Ishikawa (cell line): ENCODE results near the gene KRT1.

Experiments
- CEBPB ChIP-seq: IDR thresholded peaks from 2 replicates; pipeline ENCODE4 v1.6.1; 2012
- CREB1 ChIP-seq: IDR thresholded peaks from 2 replicates; pipeline ENCODE4 v1.6.1; 2012; ENCODE audit warnings: low read depth
- EGR1 ChIP-seq: IDR thresholded peaks from 2 replicates; pipeline ENCODE4 v1.6.1; 2012
- EP300 ChIP-seq: IDR thresholded peaks from 2 replicates; pipeline ENCODE4 v1.6.1; 2012; ENCODE audit warnings: borderline replicate concordance
- FOXM1 ChIP-seq: IDR thresholded peaks from 2 replicates; pipeline ENCODE4 v1.6.1; 2012; ENCODE audit warnings: low read depth, borderline replicate concordance
- MAX ChIP-seq: IDR thresholded peaks from 2 replicates; pipeline ENCODE4 v1.6.1; 2012
- NFIC ChIP-seq: IDR thresholded peaks from 2 replicates; pipeline ENCODE4 v1.6.1; 2012
- RAD21 ChIP-seq: IDR thresholded peaks from 2 replicates; pipeline ENCODE4 v1.6.1; 2012; ENCODE audit warnings: low read depth
- REST ChIP-seq: IDR thresholded peaks from 2 replicates; pipeline ENCODE4 v1.6.1; 2012; ENCODE audit warnings: low read depth, mild to moderate bottlenecking
- TAF1 ChIP-seq: IDR thresholded peaks from 2 replicates; pipeline ENCODE4 v1.6.1; 2012; ENCODE audit warnings: low read depth, mild to moderate bottlenecking
- TCF12 ChIP-seq: IDR thresholded peaks from 2 replicates; pipeline ENCODE4 v1.6.1; 2012; ENCODE audit warnings: low read depth
- TEAD4 ChIP-seq: IDR thresholded peaks from 2 replicates; pipeline ENCODE4 v1.6.1; 2012
- USF1 ChIP-seq: IDR thresholded peaks from 2 replicates; pipeline ENCODE4 v1.6.1; 2012
- YY1 ChIP-seq: IDR thresholded peaks from 2 replicates; pipeline ENCODE4 v1.6.1; 2012; ENCODE audit warnings: low read depth
- ZBTB7A ChIP-seq: IDR thresholded peaks from 2 replicates; pipeline ENCODE4 v1.6.1; 2012; ENCODE audit warnings: low read depth

Gene KRT1

GRCh38 chr12:52637299-52637698 is 42.9 kb downstream of the KRT1 start:
- TF ChIP-seq TEAD4 = no peak
- TF ChIP-seq EGR1 = no peak
- no peak for TF ChIP-seq EP300
- no peak for TF ChIP-seq CEBPB
- no peak for TF ChIP-seq REST
- TF ChIP-seq CREB1 = no peak
- no peak for TF ChIP-seq USF1
- no peak for TF ChIP-seq FOXM1
- no peak for TF ChIP-seq ZBTB7A
- TF ChIP-seq TAF1 = no peak
- no peak for TF ChIP-seq MAX
- TF ChIP-seq TCF12 = no peak
- no peak for TF ChIP-seq YY1
- no peak for TF ChIP-seq NFIC
- no peak for TF ChIP-seq RAD21

- no peak for TF ChIP-seq TCF12
- TF ChIP-seq REST = no peak
- TF ChIP-seq FOXM1 = no peak
- no peak for TF ChIP-seq CREB1
- no peak for TF ChIP-seq RAD21
- no peak for TF ChIP-seq EGR1
- no peak for TF ChIP-seq USF1
- TF ChIP-seq TEAD4 = no peak
- TF ChIP-seq TAF1 = no peak
- TF ChIP-seq MAX = no peak
- TF ChIP-seq EP300 = no peak
- no peak for TF ChIP-seq ZBTB7A
- no peak for TF ChIP-seq NFIC
- TF ChIP-seq CEBPB = no peak
- no peak for TF ChIP-seq YY1
These were observed 43.5 kb downstream of the KRT1 start for GRCh38 chr12:52636592-52637258.

- TF ChIP-seq ZBTB7A (no peak), TCF12 (no peak), TAF1 (no peak), REST (no peak), MAX (no peak), TEAD4 (no peak), CREB1 (no peak)
These were observed 44.0 kb downstream of the KRT1 start for GRCh38 chr12:52636189-52636588.

- TF ChIP-seq FOXM1 (no peak), NFIC (peak; percentile 60)
These were observed 45.7 kb downstream of the KRT1 start for GRCh38 chr12:52634266-52635056.
